Fibroblast of skin of right quadriceps (primary cell): ENCODE results near the gene PDE4B.
A peak's percentile ranks its signal among the peaks of the same experiment; 100 is the strongest.
"Not testable (repeated sequence)": the region's sequence is repeated elsewhere in the genome, so short reads cannot be mapped to it uniquely, and the experiment has no call there.

Source experiments
- DNase-seq: peaks from one replicate; pipeline ENCODE4 v3.0.0-alpha.2; 2013

PDE4B gene

GRCh38 chr1:65997693-65998092 is 205.0 kb downstream of the PDE4B start:
- no peak for DNase-seq

GRCh38 chr1:65998763-65999583 is 206.3 kb downstream of the PDE4B start:
- DNase-seq, result no peak

- DNase-seq, result no peak
Measured at GRCh38 chr1:66000033-66000637, 207.4 kb downstream of the PDE4B start.

- DNase-seq, result no peak
Measured at GRCh38 chr1:66003690-66004089, 211.0 kb downstream of the PDE4B start.

- not testable (repeated sequence) for DNase-seq
Measured at GRCh38 chr1:66006534-66006933, 213.8 kb downstream of the PDE4B start.

- DNase-seq, result no peak
Measured at GRCh38 chr1:66012106-66012784, 219.6 kb downstream of the PDE4B start.

GRCh38 chr1:66013371-66013770 is 220.7 kb downstream of the PDE4B start:
- no peak for DNase-seq

GRCh38 chr1:66022904-66023620 is 230.4 kb downstream of the PDE4B start:
- peak; percentile 8 for DNase-seq

- no peak for DNase-seq
Measured at GRCh38 chr1:66025188-66025587, 232.5 kb downstream of the PDE4B start.

GRCh38 chr1:66028035-66028434 is 235.3 kb downstream of the PDE4B start:
- no peak for DNase-seq

- DNase-seq, result no peak
Measured at GRCh38 chr1:66033781-66034180, 241.1 kb downstream of the PDE4B start.

GRCh38 chr1:66035616-66036245 is 243.0 kb downstream of the PDE4B start:
- DNase-seq, result no peak

- DNase-seq, result peak; percentile 2
Measured at GRCh38 chr1:66041654-66042053, 249.0 kb downstream of the PDE4B start.

GRCh38 chr1:66043186-66043585 is 250.5 kb downstream of the PDE4B start:
- no peak for DNase-seq

- no peak for DNase-seq
Measured at GRCh38 chr1:66044912-66045311, 252.2 kb downstream of the PDE4B start.

- DNase-seq, result no peak
Measured at GRCh38 chr1:66046415-66046814, 253.7 kb downstream of the PDE4B start.

- DNase-seq, result peak; percentile 5
Measured at GRCh38 chr1:66048011-66048410, 255.3 kb downstream of the PDE4B start.

GRCh38 chr1:66050123-66050522 is 257.4 kb downstream of the PDE4B start:
- DNase-seq, result no peak

- DNase-seq, result no peak
Measured at GRCh38 chr1:66050633-66051032, 257.9 kb downstream of the PDE4B start.

GRCh38 chr1:66055092-66055491 is 262.4 kb downstream of the PDE4B start:
- DNase-seq, result no peak

- not testable (repeated sequence) for DNase-seq
Measured at GRCh38 chr1:66057448-66057847, 264.8 kb downstream of the PDE4B start.

- no peak for DNase-seq
Measured at GRCh38 chr1:66058558-66058957, 265.9 kb downstream of the PDE4B start.

- not testable (repeated sequence) for DNase-seq
Measured at GRCh38 chr1:66067219-66067618, 274.5 kb downstream of the PDE4B start.
